PC-3 (cell line): ENCODE measurements around the gene PKNOX2. TPM values are rescaled to one million over a fixed set of nuclear protein-coding genes. Genes with fewer than 3 reads are reported as not detected.

ENCODE experiments used
- ATAC-seq: fragments of 200-7000 bp; cut with Tn5 transposase; 2 replicates; pipeline ENCODE4 v1.9.1; 2020; ENCODE audit warnings: mild to moderate bottlenecking, moderate library complexity
- BruUV-seq: library from RNA; stranded (reverse); fragments of 400-500 nt; replicated peaks from 2 replicates; lab custom pipeline; 2021; lab: Mats Ljungman, UMichigan
- CTCF ChIA-PET: fragments of 300-600 bp; sonication (Branson Sonifier 250); formaldehyde crosslinking; loops from one replicate; lab custom pipeline; 2022; ENCODE audit warnings: antibody characterized with exemption; lab: Charles Lee
- POLR2A ChIA-PET: fragments of 300-600 bp; sonication (Branson Sonifier 250); formaldehyde crosslinking; loops from one replicate; lab custom pipeline; 2022; ENCODE audit warnings: antibody characterized with exemption; ENCODE audit not compliant: unreplicated experiment; lab: Charles Lee
- DNase-seq: peaks from one replicate; pipeline ENCODE4 v3.0.0-alpha.2; 2015
- H2AFZ ChIP-seq: fragments of 300-600 bp; sonication (generic); 2 replicates; pipeline ENCODE4 v1.6.0; 2016; ENCODE audit warnings: antibody characterized with exemption, low read length
- H3F3A ChIP-seq: fragments of 300-600 bp; sonication (generic); one replicate; pipeline ENCODE4 v1.6.0; 2017; ENCODE audit warnings: antibody characterized with exemption, low read length, control low read depth, mild to moderate bottlenecking; ENCODE audit not compliant: unreplicated experiment
- H3K27ac ChIP-seq: fragments of 300-600 bp; sonication (generic); 2 replicates; pipeline ENCODE4 v1.5.1; 2016; ENCODE audit warnings: mild to moderate bottlenecking, low read length
- H3K27me3 ChIP-seq: fragments of 300-600 bp; sonication (generic); 2 replicates; pipeline ENCODE4 v1.6.1; 2016; ENCODE audit warnings: low read length, mixed read lengths
- H3K36me3 ChIP-seq: fragments of 300-600 bp; sonication (generic); 2 replicates; pipeline ENCODE4 v1.6.1; 2016; ENCODE audit warnings: low read depth, mixed run types, low read length, mixed read lengths
- H3K4me1 ChIP-seq: fragments of 300-600 bp; sonication (generic); 2 replicates; pipeline ENCODE4 v1.5.1; 2016; ENCODE audit warnings: low read length; ENCODE audit not compliant: insufficient read depth
- H3K4me2 ChIP-seq: fragments of 300-600 bp; sonication (generic); 2 replicates; pipeline ENCODE4 v1.6.0; 2016; ENCODE audit warnings: low read length
- H3K4me3 ChIP-seq: fragments of 300-600 bp; sonication (generic); 2 replicates; pipeline ENCODE4 v1.5.1; 2016; ENCODE audit warnings: mild to moderate bottlenecking, low read length, mixed read lengths
- H3K79me2 ChIP-seq: fragments of 300-600 bp; sonication (generic); 2 replicates; pipeline ENCODE4 v1.6.1; 2017; ENCODE audit warnings: low read length, mixed read lengths
- H3K9ac ChIP-seq: fragments of 300-600 bp; sonication (generic); 2 replicates; pipeline ENCODE4 v1.6.0; 2016; ENCODE audit warnings: mild to moderate bottlenecking, low read length
- H3K9me2 ChIP-seq: fragments of 300-600 bp; sonication (generic); replicated peaks from 2 replicates; pipeline ENCODE4 v1.6.1; 2016; ENCODE audit warnings: mixed run types, low read length, mixed read lengths
- H3K9me3 ChIP-seq: fragments of 300-600 bp; sonication (generic); 2 replicates; pipeline ENCODE4 v1.6.1; 2016; ENCODE audit warnings: low read length, mixed read lengths
- H4K20me1 ChIP-seq: fragments of 300-600 bp; sonication (generic); 2 replicates; pipeline ENCODE4 v1.6.1; 2016; ENCODE audit warnings: low read length, mixed read lengths
- CTCF ChIP-seq: fragments of 300-600 bp; sonication (generic); conservative IDR thresholded peaks from 2 replicates; pipeline ENCODE4 v1.5.1; 2017; ENCODE audit warnings: antibody characterized with exemption, low read depth, mild to moderate bottlenecking, low read length
- EZH2 ChIP-seq: fragments of 300-600 bp; sonication (generic); IDR thresholded peaks from one replicate; pipeline ENCODE4 v1.6.1; 2017; ENCODE audit warnings: antibody characterized with exemption, mild to moderate bottlenecking, low read length; ENCODE audit not compliant: unreplicated experiment
- EZH2phosphoT487 ChIP-seq: fragments of 300-600 bp; sonication (generic); IDR thresholded peaks from 2 replicates; pipeline ENCODE4 v1.6.1; 2018; ENCODE audit warnings: mild to moderate bottlenecking, antibody characterized with exemption, low read length, borderline replicate concordance
- intact Hi-C: fragments of 100-400 bp; cut with micrococcal nuclease; formaldehyde crosslinking; loops from 2 replicates; pipeline ENCODE4 v1.9.0; 2023
- total RNA-seq: library from RNA; depleted of rRNA; stranded (reverse); fragments of >200 nt; gene quantifications from 2 replicates; pipeline ENCODE4 v1.2.3, GENCODE V29; 2014

Gene PKNOX2
- total RNA-seq, 1 experiment from 2014 or later = not detected

- no peak overlapping the region for H3K27ac ChIP-seq
- no peaks in the 10 kb centered on the region for H3K9me3 ChIP-seq
- BruUV-seq = no TSS peak
- peaks cover 7% of the 10 kb centered on the region; the same call in 1 of the 2 replicates for H3K4me1 ChIP-seq
- H4K20me1 ChIP-seq = no peaks in the 10 kb centered on the region
- no peaks in the 10 kb centered on the region for H3K79me2 ChIP-seq
- TF ChIP-seq CTCF = no peak
- no peak for TF ChIP-seq EZH2phosphoT487
- no peaks in the 10 kb centered on the region for H3F3A ChIP-seq
- intact Hi-C loops = no loop called here
- H3K36me3 ChIP-seq = no peaks in the 10 kb centered on the region
- no peak overlapping the region for H3K9ac ChIP-seq
- no peak overlapping the region for H3K4me3 ChIP-seq
- ChIA-PET POLR2A (no interaction called here), CTCF (interaction anchor here (1.0 kb wide), 1 partner anchor 45 kb away, joined by 3 read pairs; no protein-coding TSS in a partner anchor)
- no peaks in the 10 kb centered on the region for H3K9me2 ChIP-seq
- ATAC-seq = peak; percentile 84
- H3K27me3 ChIP-seq = peaks cover 60% of the 10 kb centered on the region
- H2AFZ ChIP-seq = no peak overlapping the region
- DNase-seq = peak; percentile 72
- H3K4me2 ChIP-seq = peak overlapping the region; percentile 8; the same call in 1 of the 2 replicates
Observed at GRCh38 chr11:125300791-125301218, 136.3 kb downstream of the PKNOX2 start.

- no peak overlapping the region for H3K4me2 ChIP-seq
- BruUV-seq = no TSS peak
- ATAC-seq = no peak
Observed at GRCh38 chr11:125301346-125301745, 136.8 kb downstream of the PKNOX2 start.

More at GRCh38 chr11:125301346-125301745, 136.8 kb downstream of the PKNOX2 start:
- DNase-seq = no peak
- Histone ChIP-seq H3K79me2 (no peaks in the 10 kb centered on the region), H3K36me3 (no peaks in the 10 kb centered on the region), H3F3A (no peaks in the 10 kb centered on the region), H3K9ac (no peak overlapping the region), H3K27ac (no peak overlapping the region), H4K20me1 (no peaks in the 10 kb centered on the region), H2AFZ (no peak overlapping the region), H3K27me3 (peaks cover 60% of the 10 kb centered on the region), H3K4me3 (no peak overlapping the region), H3K4me1 (peaks cover 7% of the 10 kb centered on the region; the same call in 1 of the 2 replicates), H3K9me2 (no peaks in the 10 kb centered on the region), H3K9me3 (no peaks in the 10 kb centered on the region)
- intact Hi-C loops = no loop called here
- ChIA-PET POLR2A (no interaction called here), CTCF (no interaction called here)
- TF ChIP-seq EZH2phosphoT487 (no peak), CTCF (no peak), EZH2 (no peak)
